CD4-positive, alpha-beta T cell treated with Interleukin-21 for 1 hour (primary cell): ENCODE results near the gene CDC42EP2.

Experiments
- DNase-seq: peaks from one replicate; pipeline ENCODE4 v3.0.0-alpha.2; 2020

Gene CDC42EP2

GRCh38 chr11:65362966-65363365 is 48.3 kb downstream of the CDC42EP2 start:
- no peak for DNase-seq

- no peak for DNase-seq
Measured at GRCh38 chr11:65363770-65364169, 49.1 kb downstream of the CDC42EP2 start.

GRCh38 chr11:65366340-65366773 is 51.7 kb downstream of the CDC42EP2 start:
- peak; percentile 74 for DNase-seq

- no peak for DNase-seq
Measured at GRCh38 chr11:65370659-65371049, 56.0 kb downstream of the CDC42EP2 start.
